ENCODE measurements around the gene AKR1C1.
"Not testable (repeated sequence)": the region's sequence is repeated elsewhere in the genome, so short reads cannot be mapped to it uniquely, and the experiment has no call there.

AKR1C1 gene

DNA sequence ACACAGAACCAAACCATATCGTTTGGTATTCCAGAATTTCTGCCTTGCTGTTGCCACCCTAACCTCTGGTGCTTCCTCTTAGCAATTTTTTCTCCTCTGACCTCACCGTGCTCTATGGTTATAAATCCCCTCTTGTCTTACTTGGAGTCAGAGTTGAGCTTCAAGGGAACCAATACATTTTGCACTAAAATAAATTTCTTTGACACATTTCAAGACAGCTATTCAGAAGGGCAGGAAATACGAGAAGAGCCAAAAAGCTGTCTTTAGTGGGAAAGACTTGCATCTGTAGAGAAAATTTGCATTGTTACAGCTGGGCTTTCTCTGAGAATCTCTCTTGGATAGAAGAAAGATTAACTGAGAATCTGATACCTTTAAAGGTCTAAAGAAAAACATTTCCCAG lies 54.9 kb downstream of the AKR1C1 start:
- DNase-seq (ENCODE audit: low spot score): no peak

DNA sequence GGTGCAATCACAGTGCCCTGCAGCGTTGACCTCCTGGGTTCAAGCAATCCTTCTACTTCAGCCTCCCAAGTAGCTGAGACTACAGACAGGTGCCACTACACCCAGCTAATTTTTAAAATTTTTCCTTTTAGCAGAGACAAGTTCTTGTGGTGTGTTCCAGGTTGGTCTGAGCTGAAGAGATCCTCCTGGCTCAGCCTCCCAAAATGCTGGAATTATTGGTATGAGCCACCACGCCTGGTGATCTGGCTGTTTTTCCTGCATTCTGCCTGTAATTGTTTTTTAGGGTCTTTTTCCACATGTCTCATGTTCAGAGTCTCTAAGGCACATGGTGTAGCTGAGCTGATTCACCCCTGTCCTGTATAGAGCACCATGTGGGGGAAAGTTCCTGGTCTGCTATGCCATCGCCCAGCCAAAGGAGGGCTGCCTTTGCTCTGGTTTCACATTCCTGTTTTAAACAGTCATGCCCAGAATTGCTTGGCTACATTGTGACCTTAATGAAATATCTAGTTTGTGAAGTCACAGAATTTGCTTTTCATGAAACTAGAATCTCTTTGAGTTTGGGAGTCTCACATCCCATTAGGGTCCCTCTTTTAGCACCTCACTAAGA lies 55.6 kb downstream of the AKR1C1 start:
- not testable (repeated sequence) for DNase-seq (ENCODE audit: low spot score)

DNA sequence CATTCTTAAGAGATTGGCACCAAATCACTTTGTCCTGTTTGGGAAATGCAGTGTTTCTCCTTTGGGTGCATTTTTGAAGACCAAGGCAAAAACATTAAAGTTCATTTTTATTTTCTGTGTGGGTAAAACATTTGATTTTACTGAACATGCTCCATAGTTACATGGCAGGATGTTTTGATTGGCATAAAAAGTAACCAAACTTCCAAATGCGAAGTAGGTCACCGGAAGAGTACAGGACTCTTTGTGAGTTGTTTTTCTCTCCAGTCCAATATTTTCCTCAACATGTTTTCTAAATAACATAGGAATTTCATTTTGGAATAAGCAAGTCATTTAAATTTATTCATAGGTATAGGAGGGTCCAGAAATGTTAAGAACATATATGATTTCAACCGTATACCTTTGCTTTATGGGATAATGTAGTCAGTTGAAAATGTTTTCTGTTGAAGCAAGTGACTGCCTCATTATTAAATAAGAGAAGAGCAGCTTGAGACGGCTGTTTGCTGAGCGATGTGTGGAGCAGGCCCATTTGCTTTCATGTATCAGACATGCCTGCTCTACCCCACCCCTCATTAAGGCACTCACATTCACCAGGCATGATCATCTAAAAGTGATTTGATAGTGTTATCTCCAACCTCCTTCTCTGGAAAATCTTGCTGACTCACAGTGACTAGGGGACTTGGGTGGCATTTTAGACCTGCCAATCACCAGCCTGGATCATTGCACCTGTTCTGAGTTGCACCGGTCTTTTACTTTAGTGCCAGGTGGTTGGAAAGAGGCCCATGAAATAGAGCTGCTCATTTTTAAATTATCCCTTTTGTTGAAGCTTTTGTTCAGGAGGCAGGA lies 56.8 kb downstream of the AKR1C1 start:
- not testable (repeated sequence) for DNase-seq (ENCODE audit: low spot score)

DNA sequence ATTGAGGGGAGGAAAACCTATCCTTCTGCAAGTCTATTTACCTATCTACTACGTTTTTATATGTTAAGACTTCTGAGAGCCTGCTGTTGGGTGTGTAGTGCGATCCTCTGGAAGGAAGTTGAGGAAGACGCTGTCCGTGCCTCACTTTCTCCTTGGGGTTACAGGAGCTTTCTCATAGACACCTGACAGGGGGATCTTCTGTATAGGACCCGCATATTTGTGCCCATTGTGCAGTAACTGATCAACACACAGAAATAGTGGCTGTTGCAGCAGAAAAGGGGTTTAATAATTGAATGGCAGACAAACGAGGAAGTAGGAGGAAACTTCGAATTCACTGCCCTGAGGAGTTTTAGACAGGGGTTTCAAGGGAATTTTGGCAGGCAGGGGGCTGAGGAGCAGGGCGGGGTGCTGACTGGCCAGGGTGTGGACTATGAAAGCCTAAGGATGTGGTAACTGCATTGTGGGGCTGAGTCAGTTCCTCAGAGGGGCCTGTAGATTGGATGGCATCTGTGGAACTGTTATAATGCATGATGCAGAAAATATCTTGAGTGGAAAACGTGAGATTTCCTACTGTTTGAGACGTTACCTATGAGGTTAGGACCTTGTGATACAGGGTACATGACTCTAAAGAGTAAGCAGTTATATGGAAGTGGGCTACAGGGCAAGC lies 58.5 kb downstream of the AKR1C1 start:
- not testable (repeated sequence) for DNase-seq (ENCODE audit: low spot score)

DNA sequence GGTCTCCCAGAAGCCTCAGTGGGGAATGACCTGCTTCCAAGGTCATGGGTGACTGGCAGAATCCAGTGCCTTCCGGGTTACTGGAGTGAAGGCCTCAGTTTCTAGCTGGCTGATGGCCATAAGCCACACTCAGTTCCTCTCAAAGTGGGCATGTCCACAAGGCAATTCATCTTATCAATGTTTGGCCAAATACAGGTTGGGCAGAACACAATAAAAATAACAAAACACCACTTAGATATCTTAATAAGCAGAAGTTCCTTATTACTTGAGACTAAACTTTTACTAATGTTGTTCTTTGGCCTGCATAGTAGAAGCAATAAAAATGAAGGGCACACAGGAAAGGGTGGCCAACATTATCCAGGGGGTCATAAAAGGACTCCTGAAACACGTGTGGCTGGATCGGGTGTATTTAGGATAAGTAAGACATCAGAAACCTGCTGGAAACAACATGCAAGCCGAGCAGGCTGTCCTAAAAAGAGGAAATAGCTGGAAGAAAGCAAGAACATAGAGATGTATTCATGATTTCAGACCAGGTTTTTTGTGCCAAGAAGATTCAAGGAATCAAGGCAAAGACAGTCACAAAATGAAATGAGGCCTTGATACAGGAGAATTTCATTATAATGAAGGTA lies 60.1 kb downstream of the AKR1C1 start:
- DNase-seq (ENCODE audit: low spot score): no peak

DNA sequence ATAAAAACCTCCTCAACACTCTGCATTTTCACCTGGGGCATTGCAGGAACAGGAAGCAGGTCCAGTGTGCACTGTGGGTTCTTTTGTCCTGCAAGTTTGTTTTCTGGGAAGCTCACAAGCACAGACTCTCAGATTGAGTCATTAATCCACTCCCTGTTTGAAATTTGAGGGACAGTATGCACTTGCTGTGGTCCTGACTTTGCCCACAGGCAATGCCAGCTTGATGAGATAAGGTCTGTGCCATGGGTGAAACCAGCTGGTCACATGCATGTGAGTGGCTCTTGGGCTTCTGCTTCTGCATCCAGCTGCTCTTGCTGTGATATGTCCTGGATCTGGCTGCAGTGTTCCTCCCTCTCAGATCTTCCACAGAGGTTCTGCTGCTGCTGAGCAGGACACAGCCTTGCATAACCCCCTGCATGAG lies 62.3 kb downstream of the AKR1C1 start:
- not testable (repeated sequence) for DNase-seq (ENCODE audit: low spot score)

DNA sequence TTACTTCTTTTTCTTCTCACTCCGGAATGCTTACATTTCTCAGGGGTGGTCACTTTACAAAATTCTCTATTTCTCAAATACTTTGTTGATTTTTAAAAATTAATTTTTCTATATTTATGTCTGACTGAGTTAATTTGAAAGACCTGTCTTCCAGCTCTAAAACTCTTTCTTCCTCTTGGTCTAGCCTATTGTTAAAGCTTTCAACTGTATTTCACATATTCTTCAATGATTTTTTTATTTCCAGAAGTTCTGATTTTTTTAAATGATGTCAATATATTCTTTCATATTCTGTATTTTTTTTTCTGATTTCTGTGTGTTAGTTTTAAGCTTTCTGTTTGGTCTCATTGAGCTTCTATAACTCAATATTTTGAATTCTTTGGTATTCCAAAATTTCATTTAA lies 67.8 kb downstream of the AKR1C1 start:
- no peak for DNase-seq (ENCODE audit: low spot score)

DNA sequence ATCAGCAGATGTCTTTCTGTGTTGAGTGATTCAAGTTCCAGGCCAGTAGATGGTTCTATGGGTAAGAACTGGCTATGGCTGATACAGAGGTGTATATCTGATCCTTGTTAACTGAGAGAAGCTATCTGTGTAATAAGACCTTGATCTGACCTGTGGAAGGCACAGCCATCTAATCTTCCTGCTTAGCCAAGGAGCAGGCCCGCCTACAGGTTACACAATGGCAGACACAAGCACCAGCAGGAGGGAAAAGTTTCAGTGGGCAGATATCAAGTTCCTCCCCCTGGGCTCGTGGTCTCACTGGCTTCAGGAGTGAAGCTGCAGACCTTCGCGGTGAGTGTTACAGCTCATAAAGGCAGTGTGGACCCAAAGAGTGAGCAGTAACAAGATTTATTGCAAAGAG lies 68.4 kb downstream of the AKR1C1 start:
- not testable (repeated sequence) for DNase-seq (ENCODE audit: low spot score)

DNA sequence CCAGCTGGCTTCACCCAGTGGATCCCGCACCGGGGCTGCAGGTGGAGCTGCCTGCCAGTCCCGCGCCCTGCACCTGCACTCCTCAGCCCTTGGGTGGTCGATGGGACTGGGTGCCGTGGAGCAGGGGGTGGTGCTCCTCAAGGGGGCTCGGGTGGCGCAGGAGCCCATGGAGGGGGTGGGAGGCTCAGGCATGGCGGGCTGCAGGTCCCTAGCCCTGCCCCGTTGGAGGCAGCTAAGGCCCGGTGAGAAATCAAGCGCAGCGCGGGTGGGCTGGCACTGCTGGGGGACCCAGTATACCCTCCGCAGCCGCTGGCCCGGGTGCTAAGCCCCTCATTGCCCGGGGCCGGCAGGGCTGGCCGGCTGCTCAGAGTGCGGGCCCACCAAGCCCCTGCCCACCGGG lies 69.2 kb downstream of the AKR1C1 start:
- not testable (repeated sequence) for DNase-seq (ENCODE audit: low spot score)
